GM19043 (cell line): ENCODE results near the gene CDON.
"Not testable (repeated sequence)": the region's sequence is repeated elsewhere in the genome, so short reads cannot be mapped to it uniquely, and the experiment has no call there.

ENCODE experiments used
- ATAC-seq: cut with Tn5 transposase; IDR thresholded peaks from one replicate; pipeline ENCODE4 v1.9.1; 2021; ENCODE audit warnings: low read depth; ENCODE audit not compliant: unreplicated experiment

The CDON gene

DNA sequence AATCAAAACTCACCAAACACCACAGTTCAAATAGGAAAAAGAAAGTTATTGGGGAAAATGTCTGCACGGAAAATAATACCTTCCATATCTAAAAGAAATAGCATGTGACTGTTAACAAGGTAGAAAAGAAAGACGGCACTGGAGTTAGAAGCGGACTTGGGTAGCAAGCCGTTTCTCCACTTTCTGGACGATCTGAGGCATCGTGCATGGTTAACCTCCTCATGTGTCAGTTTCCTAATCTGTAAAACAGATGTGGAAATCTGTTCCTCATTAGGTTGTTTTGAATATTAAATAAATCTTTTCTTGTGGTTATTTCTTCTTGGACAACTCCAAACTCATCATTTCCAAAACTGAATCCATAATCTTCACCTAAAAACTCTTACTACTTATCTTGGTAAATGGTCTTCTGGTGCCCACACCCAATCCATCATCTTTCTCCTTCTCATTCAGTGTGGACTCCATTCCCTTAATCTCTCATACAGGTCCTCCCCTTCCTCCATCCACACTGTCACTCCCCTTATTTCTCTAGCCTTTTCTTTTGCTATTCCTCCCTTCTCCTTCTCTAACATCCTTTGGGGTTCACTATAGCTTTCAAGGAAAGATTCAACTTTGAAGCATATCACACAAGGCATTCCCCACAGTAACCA lies 63.3 kb downstream of the CDON start:
- ATAC-seq: no peak

DNA sequence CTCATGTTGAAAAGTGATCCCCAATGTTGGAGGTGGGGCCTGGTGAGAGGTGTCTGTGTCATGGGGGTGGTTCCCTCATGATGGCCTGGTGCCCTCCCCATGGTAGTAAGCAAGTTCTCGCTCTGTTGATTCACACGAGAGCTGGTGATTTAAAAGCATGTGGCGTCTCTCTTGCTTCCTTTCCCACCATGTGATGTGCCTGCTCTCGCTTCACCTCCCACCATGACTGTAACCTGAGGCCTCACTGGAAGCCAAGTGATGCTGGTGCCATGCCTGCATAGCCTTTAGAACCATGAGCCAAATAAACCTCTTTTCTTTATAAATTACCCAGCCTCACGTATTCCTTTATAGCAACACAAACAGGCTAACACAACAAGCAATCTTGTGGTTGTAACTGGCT lies 64.4 kb downstream of the CDON start:
- no peak for ATAC-seq

DNA sequence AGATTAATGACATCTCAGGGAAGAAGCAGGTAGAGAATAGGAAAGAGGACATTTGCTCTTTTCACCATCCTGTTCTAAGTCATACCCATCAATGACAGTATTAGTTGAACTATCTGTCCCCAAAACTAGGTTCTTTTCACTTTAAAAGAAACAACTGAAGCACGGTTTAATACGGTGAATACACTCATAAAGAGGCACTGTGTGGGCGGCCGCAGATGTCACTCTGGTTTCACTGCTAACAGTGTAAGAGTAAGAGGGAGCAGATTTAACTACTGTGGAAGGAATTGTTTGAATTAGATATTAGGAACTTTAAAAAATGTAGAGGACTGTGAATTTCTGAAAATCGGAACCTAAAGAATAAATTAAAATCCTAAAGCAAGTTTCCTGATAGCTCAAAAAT lies 67.4 kb downstream of the CDON start:
- ATAC-seq: no peak

- no peak for ATAC-seq
These were observed 68.2 kb downstream of the CDON start for GRCh38 chr11:125994509-125994908.

GRCh38 chr11:125992893-125993292 lies 69.8 kb downstream of the CDON start:
- ATAC-seq: no peak

- no peak for ATAC-seq
These were observed 72.4 kb downstream of the CDON start for GRCh38 chr11:125990244-125990643.

- no peak for ATAC-seq
These were observed 75.5 kb downstream of the CDON start for GRCh38 chr11:125987066-125987641.

DNA sequence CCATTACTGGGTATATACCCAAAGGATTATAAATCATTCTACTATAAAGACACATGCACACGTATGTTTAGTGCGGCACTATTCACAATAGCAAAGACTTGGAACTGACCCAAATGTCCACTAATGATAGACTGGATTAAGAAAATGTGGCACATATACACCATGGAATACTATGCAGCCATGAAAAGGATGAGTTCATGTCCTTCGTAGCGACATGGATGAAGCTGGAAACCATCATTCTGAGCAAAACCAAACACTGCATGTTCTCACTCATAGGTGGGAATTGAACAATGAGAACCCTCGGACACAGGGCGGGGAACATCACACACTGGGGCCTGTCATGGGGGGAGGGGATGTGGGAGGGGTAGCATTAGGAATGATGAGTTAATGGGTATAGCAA lies 76.7 kb downstream of the CDON start:
- ATAC-seq: not testable (repeated sequence)

DNA sequence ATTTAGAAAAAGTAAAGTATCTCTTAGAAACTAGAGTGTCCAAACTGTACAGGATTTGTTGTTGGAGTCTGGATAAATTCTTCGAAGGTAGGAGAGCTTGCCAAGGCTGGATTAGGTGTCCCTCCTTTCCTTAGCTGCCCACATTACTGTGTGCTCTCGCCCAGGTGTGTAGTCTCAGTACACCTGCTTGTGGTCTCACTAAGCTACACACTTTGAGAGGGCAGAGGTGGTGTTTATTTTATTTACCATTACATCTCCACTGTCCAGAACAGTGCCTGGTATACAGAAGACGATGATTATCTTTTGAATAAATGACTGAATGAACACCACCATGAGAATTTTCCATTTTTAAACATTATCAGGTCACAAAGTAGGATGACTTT lies 80.3 kb downstream of the CDON start:
- no peak for ATAC-seq

DNA sequence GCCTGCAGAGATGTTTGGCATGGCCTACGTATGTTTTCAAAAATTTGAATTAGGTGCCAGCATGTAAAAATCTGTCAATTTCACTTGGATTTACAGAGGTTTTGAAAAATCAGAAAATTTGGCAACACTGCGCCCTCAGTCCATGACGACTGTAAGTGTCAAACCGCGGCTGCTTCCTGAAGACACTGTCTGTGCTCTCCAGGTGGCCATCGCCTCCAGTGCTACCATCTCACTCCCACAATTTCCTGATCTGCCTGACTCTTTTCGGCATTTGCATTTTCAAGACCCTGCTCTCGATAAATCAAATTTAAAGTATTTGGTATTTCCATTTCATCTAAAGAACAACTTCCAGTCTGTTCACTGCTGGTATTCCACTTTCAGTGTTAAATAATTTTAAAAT lies 82.2 kb downstream of the CDON start:
- ATAC-seq: no peak

DNA sequence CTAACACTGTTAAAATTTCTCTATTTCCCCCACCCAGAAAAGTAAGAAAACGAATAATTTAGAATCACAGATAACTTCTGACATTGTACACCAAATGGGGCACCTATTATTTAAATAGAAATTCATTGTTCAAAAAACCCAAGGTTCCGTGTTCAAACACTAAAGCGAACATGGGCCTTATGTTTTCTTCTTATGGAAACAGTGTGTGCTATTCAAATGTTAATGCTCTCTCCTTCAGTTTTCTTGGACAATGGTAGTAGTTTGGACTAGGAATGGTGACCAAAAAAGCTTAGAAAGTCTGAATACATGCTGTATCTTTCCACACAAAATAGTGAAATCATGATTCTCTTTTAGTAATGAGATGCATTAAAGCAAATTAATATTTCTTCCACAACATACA lies 83.2 kb downstream of the CDON start:
- ATAC-seq: no peak

DNA sequence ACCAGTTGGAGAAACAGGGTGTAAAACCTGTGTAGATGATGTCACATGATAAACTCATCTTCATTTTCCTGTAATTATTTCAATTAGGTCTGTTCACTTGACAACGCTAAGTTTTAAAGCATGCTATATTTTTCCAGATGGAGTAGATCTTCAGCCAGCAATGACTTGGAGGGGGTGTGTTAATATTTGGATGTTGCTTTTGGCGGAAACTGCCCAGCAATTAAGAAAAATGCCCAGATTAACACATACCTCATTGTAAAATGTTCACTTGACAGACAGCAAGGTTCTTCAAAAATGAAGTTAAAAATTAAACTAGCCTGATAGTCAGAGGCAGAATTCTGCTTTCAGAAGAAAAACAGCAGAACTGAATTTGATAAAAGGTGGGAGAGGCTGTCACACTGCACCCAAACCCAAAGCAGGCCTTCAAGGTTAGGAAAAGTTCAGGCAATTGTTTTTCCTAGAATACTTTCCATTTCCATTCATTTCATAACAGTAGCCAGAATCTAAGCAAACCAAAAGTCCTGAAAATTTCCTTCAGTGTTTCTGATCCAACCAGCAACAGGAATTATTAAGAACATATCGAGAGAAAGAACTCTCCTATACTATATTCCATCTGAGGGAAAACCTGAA lies 83.8 kb downstream of the CDON start:
- no peak for ATAC-seq

- ATAC-seq: no peak
These were observed 84.4 kb downstream of the CDON start for GRCh38 chr11:125978181-125978716.

GRCh38 chr11:125977333-125977732 lies 85.3 kb downstream of the CDON start:
- ATAC-seq: no peak

- no peak for ATAC-seq
These were observed 86.5 kb downstream of the CDON start for GRCh38 chr11:125976156-125976555.

GRCh38 chr11:125975634-125976033 lies 87.0 kb downstream of the CDON start:
- ATAC-seq: no peak

DNA sequence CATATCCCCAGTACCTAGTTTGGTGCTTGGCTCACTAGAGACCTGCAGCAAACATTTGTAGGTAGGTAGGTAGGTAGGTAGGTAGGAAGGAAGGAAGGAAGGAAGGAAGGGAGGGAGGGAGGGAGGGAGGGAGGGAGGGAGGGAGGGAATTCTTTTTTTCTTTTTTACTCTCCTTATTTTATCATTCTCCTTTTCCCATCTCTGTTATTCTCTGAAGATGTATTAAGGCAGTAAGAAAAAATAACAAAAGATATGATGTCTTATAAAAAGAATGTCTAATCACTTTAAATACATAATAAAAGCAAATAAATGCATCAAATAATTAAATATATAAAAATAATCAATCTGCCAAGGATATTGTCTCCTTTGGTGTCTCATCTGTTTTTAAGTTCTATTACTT lies 88.4 kb downstream of the CDON start:
- no peak for ATAC-seq

- no peak for ATAC-seq
These were observed 91.0 kb downstream of the CDON start for GRCh38 chr11:125971618-125972017.

DNA sequence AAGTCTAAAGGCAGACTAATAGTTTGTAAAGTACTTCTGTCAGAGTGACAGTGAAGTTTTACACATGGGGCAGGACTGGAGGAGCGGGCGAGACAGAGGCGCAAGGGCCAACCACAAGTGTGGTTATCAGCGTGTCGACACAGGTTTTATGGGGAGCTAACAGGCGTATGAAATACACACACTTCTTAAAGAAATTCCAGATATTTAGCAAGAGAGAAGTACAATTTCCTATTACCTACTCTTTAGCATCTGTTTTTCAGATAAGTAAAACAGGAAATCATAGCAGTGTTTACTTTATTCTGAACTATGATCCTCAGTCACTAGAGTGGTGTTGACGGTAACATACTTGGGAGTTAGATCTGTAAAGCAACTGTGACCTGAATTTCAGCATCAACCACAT lies 94.3 kb downstream of the CDON start:
- no peak for ATAC-seq

- no peak for ATAC-seq
These were observed 95.2 kb downstream of the CDON start for GRCh38 chr11:125967515-125967914.

- ATAC-seq: no peak
These were observed 101.9 kb downstream of the CDON start for GRCh38 chr11:125960771-125961170.

- ATAC-seq: no peak
These were observed 102.7 kb downstream of the CDON start for GRCh38 chr11:125959931-125960330.
